Measurements from ENCODE around the gene LYRM1.

DNA sequence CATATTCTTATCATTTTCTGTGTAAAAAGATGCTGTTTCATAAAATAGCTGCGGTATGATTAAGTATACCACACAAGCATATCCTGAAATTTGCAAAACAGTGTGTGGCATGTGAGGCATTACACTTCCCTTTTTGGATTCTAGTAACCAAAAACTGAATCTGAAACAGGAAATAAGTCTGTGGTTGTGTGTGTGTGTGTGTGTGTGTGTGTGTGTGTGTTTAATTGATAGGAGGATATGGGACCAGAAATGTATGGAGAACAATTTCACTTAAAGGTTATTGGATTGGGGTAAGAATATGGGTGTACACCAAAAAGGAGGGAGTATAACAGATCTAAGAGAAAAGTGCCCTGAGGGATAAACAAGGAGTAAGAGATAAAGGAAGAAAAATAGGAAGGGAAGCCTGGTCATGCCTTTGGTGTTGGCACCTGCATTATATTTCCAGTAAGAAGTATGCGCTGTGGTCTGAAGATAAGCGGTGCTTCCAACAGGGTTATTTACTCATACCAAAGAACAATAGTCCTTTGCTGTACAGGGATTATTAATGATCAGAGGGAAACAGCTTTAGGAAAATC lies 4.0 kb downstream of the LYRM1 start:
- no peak for TF ChIP-seq EZH2 (IDR thresholded peaks at IDR 0.05)
- no peak for TF ChIP-seq POLR2AphosphoS5 (IDR thresholded peaks at IDR 0.05; ENCODE audit: borderline replicate concordance, low read depth, low read length)
- no peak for TF ChIP-seq FOXP2 (optimal IDR thresholded peaks at IDR 0.05; ENCODE audit: control extremely low read depth, extremely low read length, insufficient read depth)
